RKO (cell line): ENCODE measurements around the gene ANO6.
A peak's percentile ranks its signal among the peaks of the same experiment; 100 is the strongest.

Source experiments
- DNase-seq: peaks from one replicate; pipeline ENCODE4 v3.0.0-alpha.2; 2016; ENCODE audit warnings: low spot score

ANO6 gene

GRCh38 chr12:45458854-45459807 lies 243.2 kb downstream of the ANO6 start:
- DNase-seq, result peak; percentile 37

DNA sequence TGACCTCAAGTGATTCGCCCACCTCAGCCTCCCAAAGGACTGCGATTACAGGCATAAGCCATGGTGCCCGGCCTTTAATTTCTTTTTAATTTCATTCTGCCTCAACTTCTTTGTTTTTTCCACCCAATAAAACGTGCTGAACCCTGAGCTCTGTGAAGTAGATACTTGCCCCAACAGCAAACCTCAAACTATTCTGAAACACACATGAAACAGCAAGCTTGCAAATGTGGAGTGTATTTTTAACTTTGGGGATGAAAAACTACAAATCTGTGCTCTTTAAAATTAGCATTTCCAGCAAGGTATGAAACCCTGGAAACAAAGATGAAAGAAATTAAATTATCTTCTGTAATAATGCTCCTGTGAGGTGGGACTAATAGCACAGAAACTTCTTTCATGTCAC lies 246.6 kb downstream of the ANO6 start:
- no peak for DNase-seq

GRCh38 chr12:45464699-45465098 lies 248.8 kb downstream of the ANO6 start:
- no peak for DNase-seq

DNA sequence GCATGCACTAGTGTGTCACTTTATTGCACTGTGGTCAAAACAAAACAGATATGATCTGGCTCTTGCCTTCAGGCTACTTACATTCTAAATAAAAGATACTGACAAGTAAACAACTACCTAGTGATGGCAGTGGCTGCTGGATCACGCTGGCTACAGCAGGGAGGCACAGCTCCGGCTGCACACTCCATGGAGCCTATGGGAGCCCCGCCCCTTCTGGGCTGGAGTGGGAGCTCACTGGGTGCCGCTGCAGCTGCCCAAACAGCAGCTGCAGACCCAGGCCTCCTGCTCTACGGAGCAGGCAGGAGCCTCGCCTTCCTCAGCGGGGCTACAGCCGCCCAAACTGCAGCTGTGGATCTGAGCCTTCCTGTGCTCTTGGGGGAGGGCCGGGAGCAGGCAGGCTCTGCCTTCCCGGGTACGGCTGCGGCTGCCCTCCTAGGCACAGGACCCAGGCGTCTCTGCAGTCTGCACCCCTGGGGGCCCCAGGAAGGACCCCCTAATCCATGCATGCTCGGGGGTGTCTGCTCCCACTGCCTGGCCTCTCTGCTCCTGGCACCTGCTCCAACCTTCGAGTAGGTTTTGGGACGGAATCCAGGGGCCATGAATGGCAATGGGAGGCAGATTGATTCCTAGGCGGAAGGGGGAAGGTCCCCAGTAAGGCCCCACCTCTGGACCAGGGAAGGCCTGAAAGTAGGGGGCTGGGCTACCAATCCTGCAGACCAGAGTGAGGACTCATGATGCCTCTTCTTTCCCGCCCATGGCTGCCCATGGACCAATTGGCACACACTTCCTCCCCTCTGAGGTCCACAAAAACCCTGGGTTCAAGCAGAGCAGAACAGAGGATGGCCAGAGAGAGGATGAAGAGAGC lies 253.1 kb downstream of the ANO6 start:
- no peak for DNase-seq

DNA sequence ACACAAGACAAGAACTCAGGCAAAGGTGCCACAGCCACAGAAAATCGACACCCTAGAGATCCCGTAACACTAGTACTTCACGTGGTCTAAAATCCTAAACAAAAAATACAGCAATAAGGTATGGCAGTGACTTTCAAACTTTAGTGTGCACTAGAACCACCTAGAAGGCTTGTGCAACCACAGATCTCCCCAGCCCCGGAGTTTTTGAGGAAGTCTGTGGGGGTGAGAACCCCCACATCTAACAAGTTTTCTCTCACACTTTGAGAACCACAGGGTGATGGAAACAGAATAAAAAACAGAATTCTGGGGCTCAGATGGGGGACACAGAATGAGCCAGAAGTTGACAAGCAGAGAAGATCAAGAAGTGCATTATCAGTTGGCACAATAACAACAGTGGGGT lies 254.0 kb downstream of the ANO6 start:
- DNase-seq, result no peak

DNA sequence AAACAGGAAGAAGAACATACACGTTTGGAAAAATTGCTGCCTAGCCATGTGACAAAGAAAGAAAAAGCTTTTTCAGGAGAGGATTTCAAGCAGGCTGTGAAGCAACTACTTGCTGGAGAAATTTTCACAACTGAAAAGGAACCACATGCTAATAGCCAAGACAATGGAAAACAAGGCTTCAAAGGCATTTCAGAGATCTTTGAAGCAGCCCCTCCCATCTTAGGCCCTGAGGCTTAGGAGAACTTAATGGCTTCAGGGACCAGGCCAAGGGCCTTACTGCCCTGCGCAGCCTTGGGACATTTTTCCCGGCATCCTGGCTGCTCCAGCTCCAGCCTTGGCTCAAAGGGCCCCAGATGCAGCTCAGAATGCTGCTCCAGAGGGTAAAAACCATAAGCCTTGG lies 257.7 kb downstream of the ANO6 start:
- DNase-seq, result no peak

GRCh38 chr12:45475594-45475993 lies 259.7 kb downstream of the ANO6 start:
- DNase-seq, result no peak

DNA sequence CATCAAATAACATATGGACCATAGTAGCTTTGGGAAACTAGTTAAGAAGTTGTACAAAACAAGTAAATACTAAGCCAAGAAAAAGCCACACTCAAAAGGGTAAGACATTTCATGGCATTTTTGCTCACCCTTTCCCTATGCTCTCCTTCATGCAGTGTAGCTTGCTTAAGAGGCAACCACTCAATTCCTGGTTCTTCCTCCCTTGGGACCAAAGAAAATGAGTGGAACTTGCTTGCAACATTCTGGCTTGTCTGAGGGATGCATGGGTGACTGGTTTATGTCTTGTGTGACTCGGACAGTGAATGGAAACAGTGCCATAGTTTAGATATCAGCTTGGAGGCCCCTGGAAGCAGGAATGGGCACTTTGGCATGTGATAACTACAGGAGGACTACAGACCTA lies 261.6 kb downstream of the ANO6 start:
- no peak for DNase-seq

DNA sequence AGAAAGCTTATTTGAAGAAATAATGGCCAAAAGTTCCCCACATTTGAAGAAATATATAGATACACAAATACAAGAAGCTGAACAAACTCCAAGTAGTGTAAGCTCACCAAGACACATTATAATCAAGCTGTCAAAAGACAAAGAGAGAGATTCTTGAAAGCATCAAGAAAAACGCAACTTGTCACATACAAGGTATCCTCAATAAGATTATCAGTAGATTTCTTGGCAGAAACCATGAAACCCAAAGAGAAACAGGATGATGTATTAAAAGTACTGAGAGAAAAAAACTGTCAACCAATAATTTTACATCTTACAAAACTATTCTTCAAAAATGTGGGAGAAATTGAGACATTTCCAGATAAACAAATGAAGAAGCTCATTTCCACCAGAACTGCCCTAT lies 263.0 kb downstream of the ANO6 start:
- no peak for DNase-seq

- DNase-seq, result no peak
Measured at GRCh38 chr12:45481746-45482145, 265.9 kb downstream of the ANO6 start.

DNA sequence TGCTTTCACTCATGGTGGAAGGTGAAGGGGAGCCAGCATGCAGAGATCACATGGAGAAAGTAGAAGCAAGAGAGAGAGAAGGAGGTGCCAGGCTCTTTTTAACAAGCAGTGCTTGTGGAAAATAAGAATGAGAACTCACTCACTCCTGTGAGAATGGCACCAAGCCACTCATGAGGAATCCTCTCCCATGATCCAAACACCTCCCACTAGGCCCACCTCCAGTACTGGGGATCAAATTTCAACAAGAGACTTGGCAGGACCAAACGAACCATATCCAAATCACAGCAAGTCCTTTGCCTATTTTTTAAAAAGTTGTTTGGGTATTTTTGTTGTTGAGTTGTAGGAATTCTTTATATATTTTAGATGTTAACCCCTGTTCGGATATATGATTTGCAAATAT lies 267.7 kb downstream of the ANO6 start:
- DNase-seq, result no peak
